ENCODE measurements around the gene MCUB. TPM values are rescaled to one million over a fixed set of nuclear protein-coding genes. Genes with fewer than 3 reads are reported as not detected.
"Not testable (repeated sequence)": the region's sequence is repeated elsewhere in the genome, so short reads cannot be mapped to it uniquely, and the experiment has no call there.

The MCUB gene
- total and polyA plus RNA-seq, 9 of the 15 experiments (the other 6 are each of a cell fraction or from before 2014, with no cell fraction given): 1.4 to 21.5 (median 5.4) TPM

DNA sequence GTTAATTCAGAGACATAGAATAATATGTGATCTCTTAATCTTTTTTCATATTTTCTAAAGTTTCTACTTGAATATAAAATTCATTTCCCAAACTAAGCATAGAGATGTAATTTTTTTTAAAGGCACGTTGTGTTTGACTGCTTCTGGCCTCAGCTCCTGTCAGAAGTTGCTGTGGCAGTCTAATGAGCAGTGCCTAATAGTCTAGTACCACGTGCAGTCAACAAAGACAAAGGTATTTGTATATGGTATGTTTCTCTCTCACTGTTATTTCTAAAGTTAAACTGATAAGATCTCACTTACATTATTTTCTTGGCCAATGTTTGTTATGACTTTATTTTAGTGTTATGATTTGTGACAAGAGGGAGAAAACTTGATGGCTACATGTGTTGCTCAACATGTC lies 48.6 kb upstream of the MCUB start (continued):
- TF ChIP-seq, protein P1, sequence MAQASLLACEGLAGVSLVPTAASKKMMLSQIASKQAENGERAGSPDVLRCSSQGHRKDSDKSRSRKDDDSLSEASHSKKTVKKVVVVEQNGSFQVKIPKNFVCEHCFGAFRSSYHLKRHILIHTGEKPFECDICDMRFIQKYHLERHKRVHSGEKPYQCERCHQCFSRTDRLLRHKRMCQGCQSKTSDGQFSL (CRISPR knock-in tag; IDR thresholded peaks at IDR 0.05): no peak
- TF ChIP-seq, protein P1 (tag; IDR thresholded peaks at IDR 0.05): no peak

DNA sequence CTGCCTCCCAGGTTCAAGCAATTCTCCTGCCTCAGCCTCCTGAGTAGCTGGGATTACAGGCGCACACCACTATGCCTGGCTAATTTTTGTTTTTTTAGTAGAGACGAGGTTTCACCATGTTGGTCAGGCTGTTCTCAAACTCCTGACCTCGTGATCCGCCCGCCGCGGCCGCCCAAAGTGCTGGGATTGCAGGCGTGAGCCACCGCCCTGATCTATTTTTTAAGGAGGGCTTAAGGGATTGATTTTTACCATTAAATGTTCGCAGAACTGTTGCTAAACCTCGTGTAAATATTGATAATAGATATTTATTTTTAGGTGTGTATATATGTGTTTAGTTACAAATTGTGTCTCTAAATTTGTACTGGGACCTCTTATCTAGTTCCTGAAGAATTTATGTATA lies 46.7 kb upstream of the MCUB start:
- H3K9ac ChIP-seq (ENCODE audit: insufficient read depth in 1 of 2, low read depth in 2 of 2, low read length in 2 of 2); BruUV-seq (replicated peaks); ATAC-seq; H3K4me2 ChIP-seq (ENCODE audit: insufficient read depth, low read length); H3K4me1 ChIP-seq (replicated peaks in 1 of 2; ENCODE audit: control insufficient read depth in 2 of 2, insufficient read depth in 2 of 2, low read length in 2 of 2); in situ Hi-C loops (cut with MboI); POLR2A ChIA-PET; DNase-seq (ENCODE audit: extremely low read depth in 1 of 4, low spot score in 3 of 4); CTCF ChIA-PET (ENCODE audit: low intra/inter-chr PET ratio); H3K4me3 ChIP-seq; H2AFZ ChIP-seq (ENCODE audit: low read depth, low read length); H3K79me2 ChIP-seq (ENCODE audit: control insufficient read depth, insufficient read depth, low read length); H3K27ac ChIP-seq (ENCODE audit: extremely low read depth, low read depth, low read length); H4K20me1 ChIP-seq (replicated peaks; ENCODE audit: control insufficient read depth, insufficient read depth, low read length); H3K9me3 ChIP-seq (replicated peaks; ENCODE audit: control insufficient read depth, insufficient read depth, low read depth, low read length); FAIRE-seq; H3K27me3 ChIP-seq (ENCODE audit: control insufficient read depth in 2 of 2, insufficient read depth in 2 of 2, low read length in 2 of 2); intact Hi-C loops (cut with micrococcal nuclease); H3K9me1 ChIP-seq (ENCODE audit: control insufficient read depth, insufficient read depth, low read length): not testable (repeated sequence)
- H3K36me3 ChIP-seq (ENCODE audit: control insufficient read depth, insufficient read depth, low read length): peaks cover 68% of the 10 kb centered on the region
- WGBS (ENCODE audit: insufficient coverage, low coverage, missing lambda C conversion rate): 91% methylated on average over 12 of the region's 12 CpGs

DNA sequence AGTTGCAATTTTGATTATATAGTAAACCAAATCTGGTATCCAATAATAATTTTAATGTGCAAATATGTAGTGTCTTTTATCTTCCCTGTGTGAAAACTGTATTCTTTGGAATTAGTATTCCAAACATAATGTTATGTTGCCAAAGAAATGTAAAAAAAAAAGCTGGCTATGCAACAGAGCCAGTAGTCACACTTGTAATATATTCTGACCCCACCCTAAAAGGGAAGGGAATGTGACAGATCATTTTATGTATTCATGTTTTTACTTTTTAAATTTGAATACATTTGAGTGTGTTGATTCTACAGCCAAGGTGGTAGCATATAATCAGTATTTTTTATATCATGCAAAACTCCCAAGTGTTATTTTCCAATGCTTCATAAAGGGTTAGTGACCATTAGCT lies 27.9 kb upstream of the MCUB start:
- H3K27me3 ChIP-seq (ENCODE audit: control insufficient read depth in 2 of 2, insufficient read depth in 2 of 2, low read length in 2 of 2): no peaks in the 10 kb centered on the region
- H3K36me3 ChIP-seq (ENCODE audit: control insufficient read depth, insufficient read depth, low read length): peaks cover 78% of the 10 kb centered on the region
- H3K9me1 ChIP-seq (ENCODE audit: control insufficient read depth, insufficient read depth, low read length): no peaks in the 10 kb centered on the region
- ATAC-seq: no peak
- H3K4me1 ChIP-seq (replicated peaks in 1 of 2; ENCODE audit: control insufficient read depth in 2 of 2, insufficient read depth in 2 of 2, low read length in 2 of 2): no peaks in the 10 kb centered on the region
- BruUV-seq (replicated peaks): no TSS peak
- H3K27ac ChIP-seq (ENCODE audit: extremely low read depth, low read depth, low read length): no peak overlapping the region
- H3K4me2 ChIP-seq (ENCODE audit: insufficient read depth, low read length): no peak overlapping the region
- H3K79me2 ChIP-seq (ENCODE audit: control insufficient read depth, insufficient read depth, low read length): no peaks in the 10 kb centered on the region
- no peak for DNase-seq (ENCODE audit: extremely low read depth in 1 of 4, low spot score in 3 of 4)
- CTCF ChIA-PET (ENCODE audit: low intra/inter-chr PET ratio): no interaction called here
- H3K9me3 ChIP-seq (replicated peaks; ENCODE audit: control insufficient read depth, insufficient read depth, low read depth, low read length): no peaks in the 10 kb centered on the region
- H4K20me1 ChIP-seq (replicated peaks; ENCODE audit: control insufficient read depth, insufficient read depth, low read length): no peaks in the 10 kb centered on the region
- no peak overlapping the region for H2AFZ ChIP-seq (ENCODE audit: low read depth, low read length)
- in situ Hi-C loops (cut with MboI) (no loop called here), intact Hi-C loops (cut with micrococcal nuclease) (no loop called here)
- POLR2A ChIA-PET: interaction anchor here (0.6 kb wide), 1 partner anchor 82 kb away, joined by 3 read pairs; no protein-coding TSS in a partner anchor
- H3K4me3 ChIP-seq: no peak overlapping the region
- FAIRE-seq: no peak
- no peak overlapping the region for H3K9ac ChIP-seq (ENCODE audit: insufficient read depth in 1 of 2, low read depth in 2 of 2, low read length in 2 of 2)
- TF ChIP-seq SAFB2 (IDR thresholded peaks at IDR 0.05; ENCODE audit: borderline replicate concordance, low read depth, low read length, severe bottlenecking) (no peak), TSC22D4 (tag; IDR thresholded peaks at IDR 0.05) (no peak), SIN3A (IDR thresholded peaks at IDR 0.05; ENCODE audit: borderline replicate concordance in 2 of 2, control insufficient read depth in 1 of 2, low read depth in 2 of 2, low read length in 2 of 2) (no peak), YBX1 (IDR thresholded peaks at IDR 0.05) (no peak)
- TF ChIP-seq, protein P2, sequence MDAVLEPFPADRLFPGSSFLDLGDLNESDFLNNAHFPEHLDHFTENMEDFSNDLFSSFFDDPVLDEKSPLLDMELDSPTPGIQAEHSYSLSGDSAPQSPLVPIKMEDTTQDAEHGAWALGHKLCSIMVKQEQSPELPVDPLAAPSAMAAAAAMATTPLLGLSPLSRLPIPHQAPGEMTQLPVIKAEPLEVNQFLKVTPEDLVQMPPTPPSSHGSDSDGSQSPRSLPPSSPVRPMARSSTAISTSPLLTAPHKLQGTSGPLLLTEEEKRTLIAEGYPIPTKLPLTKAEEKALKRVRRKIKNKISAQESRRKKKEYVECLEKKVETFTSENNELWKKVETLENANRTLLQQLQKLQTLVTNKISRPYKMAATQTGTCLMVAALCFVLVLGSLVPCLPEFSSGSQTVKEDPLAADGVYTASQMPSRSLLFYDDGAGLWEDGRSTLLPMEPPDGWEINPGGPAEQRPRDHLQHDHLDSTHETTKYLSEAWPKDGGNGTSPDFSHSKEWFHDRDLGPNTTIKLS (IDR thresholded peaks at IDR 0.05; ENCODE audit: borderline replicate concordance, low read depth): no peak
- TF ChIP-seq, protein P3, sequence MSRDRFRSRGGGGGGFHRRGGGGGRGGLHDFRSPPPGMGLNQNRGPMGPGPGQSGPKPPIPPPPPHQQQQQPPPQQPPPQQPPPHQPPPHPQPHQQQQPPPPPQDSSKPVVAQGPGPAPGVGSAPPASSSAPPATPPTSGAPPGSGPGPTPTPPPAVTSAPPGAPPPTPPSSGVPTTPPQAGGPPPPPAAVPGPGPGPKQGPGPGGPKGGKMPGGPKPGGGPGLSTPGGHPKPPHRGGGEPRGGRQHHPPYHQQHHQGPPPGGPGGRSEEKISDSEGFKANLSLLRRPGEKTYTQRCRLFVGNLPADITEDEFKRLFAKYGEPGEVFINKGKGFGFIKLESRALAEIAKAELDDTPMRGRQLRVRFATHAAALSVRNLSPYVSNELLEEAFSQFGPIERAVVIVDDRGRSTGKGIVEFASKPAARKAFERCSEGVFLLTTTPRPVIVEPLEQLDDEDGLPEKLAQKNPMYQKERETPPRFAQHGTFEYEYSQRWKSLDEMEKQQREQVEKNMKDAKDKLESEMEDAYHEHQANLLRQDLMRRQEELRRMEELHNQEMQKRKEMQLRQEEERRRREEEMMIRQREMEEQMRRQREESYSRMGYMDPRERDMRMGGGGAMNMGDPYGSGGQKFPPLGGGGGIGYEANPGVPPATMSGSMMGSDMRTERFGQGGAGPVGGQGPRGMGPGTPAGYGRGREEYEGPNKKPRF (IDR thresholded peaks at IDR 0.05; ENCODE audit: low read depth, low read length): no peak
